HK-2 (cell line): ENCODE results near the gene C11orf87.

Source experiments
- DNase-seq: peaks from one replicate; pipeline ENCODE4 v3.0.0-alpha.2; 2018; ENCODE audit not compliant: unreplicated experiment

C11orf87 gene

GRCh38 chr11:109421981-109422869, at the start of gene C11orf87:
Gene C11orf87, plus strand, starts transcription at chr11:109422190. Its CDS starts 1,444 bp downstream, at chr11:109423634.
- no peak for DNase-seq

- DNase-seq = no peak
Measured at GRCh38 chr11:109374032-109374431, 48.0 kb upstream of the C11orf87 start.

- DNase-seq = no peak
Measured at GRCh38 chr11:109374441-109374840, 47.5 kb upstream of the C11orf87 start.

- DNase-seq = no peak
Measured at GRCh38 chr11:109377039-109377742, 44.8 kb upstream of the C11orf87 start.

- DNase-seq = no peak
Measured at GRCh38 chr11:109378034-109378433, 44.0 kb upstream of the C11orf87 start.

GRCh38 chr11:109383306-109383705, 38.7 kb upstream of the C11orf87 start:
- DNase-seq = no peak

GRCh38 chr11:109384873-109385272, 37.1 kb upstream of the C11orf87 start:
- DNase-seq = no peak

GRCh38 chr11:109388982-109389381, 33.0 kb upstream of the C11orf87 start:
- DNase-seq = no peak

- DNase-seq = no peak
Measured at GRCh38 chr11:109390752-109391151, 31.2 kb upstream of the C11orf87 start.

GRCh38 chr11:109401545-109401944, 20.4 kb upstream of the C11orf87 start:
- no peak for DNase-seq

- DNase-seq = no peak
Measured at GRCh38 chr11:109405671-109406070, 16.3 kb upstream of the C11orf87 start.

GRCh38 chr11:109416601-109417000, 5.4 kb upstream of the C11orf87 start:
- DNase-seq = no peak

- DNase-seq = no peak
Measured at GRCh38 chr11:109422870-109423465, 978 bp downstream of the C11orf87 start.

- DNase-seq = no peak
Measured at GRCh38 chr11:109423466-109424190, 1.6 kb downstream of the C11orf87 start.

GRCh38 chr11:109424901-109425300, 2.9 kb downstream of the C11orf87 start:
- DNase-seq = peak; percentile 13

- DNase-seq = no peak
Measured at GRCh38 chr11:109425554-109425953, 3.6 kb downstream of the C11orf87 start.

GRCh38 chr11:109426442-109427240, 4.7 kb downstream of the C11orf87 start:
- no peak for DNase-seq

GRCh38 chr11:109432105-109432504, 10.1 kb downstream of the C11orf87 start:
- no peak for DNase-seq

- no peak for DNase-seq
Measured at GRCh38 chr11:109433753-109434256, 11.8 kb downstream of the C11orf87 start.

- DNase-seq = no peak
Measured at GRCh38 chr11:109435121-109435742, 13.2 kb downstream of the C11orf87 start.
